Hindlimb muscle (tissue), 1 donor: ENCODE measurements around the gene FMNL3. TPM values are rescaled to one million over a fixed set of nuclear protein-coding genes. Genes with fewer than 3 reads are reported as not detected.

Experiments used
- DNase-seq: peaks from one replicate; pipeline ENCODE4 v3.0.0-alpha.2; 2013
- polyA plus RNA-seq: library from polyadenylated mRNA; unstranded; fragments of 120-200 nt; gene quantifications from one replicate; pipeline ENCODE4 v1.2.1, GENCODE V29; 2013; ENCODE audit not compliant: insufficient read length

Gene FMNL3
- polyA plus RNA-seq, 1 donor, result 26.2 TPM

GRCh38 chr12:49598527-49598926 lies 108.7 kb downstream of the FMNL3 start:
- no peak for DNase-seq

GRCh38 chr12:49588721-49589516 lies 118.3 kb downstream of the FMNL3 start:
- no peak for DNase-seq

- DNase-seq, result no peak
Measured at GRCh38 chr12:49588281-49588680, 118.9 kb downstream of the FMNL3 start.

GRCh38 chr12:49587174-49587908 lies 119.9 kb downstream of the FMNL3 start:
- DNase-seq, result no peak

Other genes starting within 250 kb of the FMNL3 start
- 2.0 TPM for gene KCNH3, start 168.4 kb downstream of the FMNL3 start, polyA plus RNA-seq
- gene MCRS1, start 139.3 kb downstream of the FMNL3 start, polyA plus RNA-seq, result 59.6 TPM
- gene FAM186B, start 101.8 kb downstream of the FMNL3 start, polyA plus RNA-seq, result 2.7 TPM
- gene PRPF40B, start 83.8 kb downstream of the FMNL3 start, polyA plus RNA-seq, result 18.1 TPM
- 268 TPM for gene TMBIM6, start 34.2 kb upstream of the FMNL3 start, polyA plus RNA-seq
- gene NCKAP5L, start 121.0 kb upstream of the FMNL3 start, polyA plus RNA-seq, result 56.8 TPM
- gene BCDIN3D, start 135.7 kb upstream of the FMNL3 start, polyA plus RNA-seq, result 5.3 TPM
- 10.3 TPM for gene FAIM2, start 196.5 kb upstream of the FMNL3 start, polyA plus RNA-seq
- not detected for gene AQP2, start 243.3 kb upstream of the FMNL3 start, polyA plus RNA-seq